ENCODE results near the gene CEP112. TPM values are rescaled to one million over a fixed set of nuclear protein-coding genes. Genes with fewer than 3 reads are reported as not detected.
"Not testable (repeated sequence)": the region's sequence is repeated elsewhere in the genome, so short reads cannot be mapped to it uniquely, and the experiment has no call there.

CEP112 gene
- total RNA-seq, 1 donor from 2014 or later, result 9.7 TPM

- no peaks in the 10 kb centered on the region for H3K9me3 ChIP-seq (ENCODE audit: low read depth)
- TF ChIP-seq EZH2phosphoT487 (IDR thresholded peaks at IDR 0.05), result no peak
- no peak for TF ChIP-seq EZH2 (IDR thresholded peaks at IDR 0.05)
- TF ChIP-seq CTCF (IDR thresholded peaks at IDR 0.05), result no peak
- H3K27me3 Mint-ChIP-seq (ENCODE audit: insufficient read depth, low read depth), result peaks cover 2% of the 10 kb centered on the region
- no peaks in the 10 kb centered on the region for H3K27me3 ChIP-seq
- H3K27ac Mint-ChIP-seq, result no peak overlapping the region
- H3K4me3 Mint-ChIP-seq, result no peak overlapping the region
- no peaks in the 10 kb centered on the region for H3F3A ChIP-seq (ENCODE audit: low read depth)
- no peak overlapping the region for H3K4me2 ChIP-seq
- no peaks in the 10 kb centered on the region for H3K4me1 ChIP-seq
- no peaks in the 10 kb centered on the region for H3K79me2 ChIP-seq (ENCODE audit: low read depth)
- H4K20me1 ChIP-seq (ENCODE audit: low read depth), result no peaks in the 10 kb centered on the region
- H3K36me3 ChIP-seq, result peaks cover 7% of the 10 kb centered on the region
- H3K4me3 ChIP-seq, result no peak overlapping the region
- peaks cover 13% of the 10 kb centered on the region for H3K4me1 Mint-ChIP-seq
- no peak overlapping the region for H3K27ac ChIP-seq
- no peak for DNase-seq (ENCODE audit: low spot score)
- no peaks in the 10 kb centered on the region for H3K9me3 Mint-ChIP-seq
- H3K9ac ChIP-seq, result no peak overlapping the region
- no peak overlapping the region for H2AFZ ChIP-seq (replicated peaks)
- peaks cover 15% of the 10 kb centered on the region for H3K36me3 Mint-ChIP-seq
These were observed 22.1 kb downstream of the CEP112 start for GRCh38 chr17:66169839-66170238.

- H3K4me1 ChIP-seq, result no peaks in the 10 kb centered on the region
- H3K27ac ChIP-seq, result no peak overlapping the region
- Mint-ChIP-seq H3K9me3 (no peaks in the 10 kb centered on the region), H3K27me3 (ENCODE audit: insufficient read depth, low read depth) (peaks cover 2% of the 10 kb centered on the region), H3K4me1 (peaks cover 13% of the 10 kb centered on the region), H3K4me3 (no peak overlapping the region), H3K27ac (no peak overlapping the region), H3K36me3 (peaks cover 6% of the 10 kb centered on the region)
- no peak overlapping the region for H3K4me3 ChIP-seq
- TF ChIP-seq EZH2 (IDR thresholded peaks at IDR 0.05) (no peak), EZH2phosphoT487 (IDR thresholded peaks at IDR 0.05) (no peak), CTCF (IDR thresholded peaks at IDR 0.05) (no peak)
- no peaks in the 10 kb centered on the region for H3K79me2 ChIP-seq (ENCODE audit: low read depth)
- no peaks in the 10 kb centered on the region for H3F3A ChIP-seq (ENCODE audit: low read depth)
- no peak for DNase-seq (ENCODE audit: low spot score)
- H3K4me2 ChIP-seq, result no peak overlapping the region
- no peak overlapping the region for H3K9ac ChIP-seq
- H3K27me3 ChIP-seq, result no peaks in the 10 kb centered on the region
- no peaks in the 10 kb centered on the region for H3K36me3 ChIP-seq
- no peaks in the 10 kb centered on the region for H4K20me1 ChIP-seq (ENCODE audit: low read depth)
- no peaks in the 10 kb centered on the region for H3K9me3 ChIP-seq (ENCODE audit: low read depth)
- no peak overlapping the region for H2AFZ ChIP-seq (replicated peaks)
These were observed 24.6 kb downstream of the CEP112 start for GRCh38 chr17:66167189-66167815.

- peaks cover 13% of the 10 kb centered on the region for H3K4me1 Mint-ChIP-seq
- peak; percentile 54 for DNase-seq (ENCODE audit: low spot score)
- Histone ChIP-seq H3K9ac (no peak overlapping the region), H3F3A (ENCODE audit: low read depth) (no peaks in the 10 kb centered on the region), H3K36me3 (peaks cover 2% of the 10 kb centered on the region), H3K4me1 (no peaks in the 10 kb centered on the region), H3K79me2 (ENCODE audit: low read depth) (no peaks in the 10 kb centered on the region), H2AFZ (replicated peaks) (no peak overlapping the region), H3K27ac (no peak overlapping the region), H3K4me3 (no peak overlapping the region), H4K20me1 (ENCODE audit: low read depth) (no peaks in the 10 kb centered on the region), H3K27me3 (no peaks in the 10 kb centered on the region), H3K9me3 (ENCODE audit: low read depth) (peaks cover 5% of the 10 kb centered on the region), H3K4me2 (no peak overlapping the region)
- TF ChIP-seq EZH2phosphoT487 (IDR thresholded peaks at IDR 0.05) (no peak), CTCF (IDR thresholded peaks at IDR 0.05) (peak; percentile 79), EZH2 (IDR thresholded peaks at IDR 0.05) (no peak)
- no peak overlapping the region for H3K4me3 Mint-ChIP-seq
- H3K27ac Mint-ChIP-seq, result no peak overlapping the region
- H3K27me3 Mint-ChIP-seq (ENCODE audit: insufficient read depth, low read depth), result peaks cover 2% of the 10 kb centered on the region
- H3K36me3 Mint-ChIP-seq, result peaks cover 18% of the 10 kb centered on the region
- H3K9me3 Mint-ChIP-seq, result peaks cover 12% of the 10 kb centered on the region
These were observed 26.3 kb downstream of the CEP112 start for GRCh38 chr17:66165537-66166123.

- H3K36me3 Mint-ChIP-seq, result peaks cover 76% of the 10 kb centered on the region
- not testable (repeated sequence) for H2AFZ ChIP-seq (replicated peaks); H3K27ac ChIP-seq; H4K20me1 ChIP-seq (ENCODE audit: low read depth); H3K79me2 ChIP-seq (ENCODE audit: low read depth); H3F3A ChIP-seq (ENCODE audit: low read depth); H3K36me3 ChIP-seq; H3K4me3 Mint-ChIP-seq; H3K4me3 ChIP-seq; H3K27me3 Mint-ChIP-seq (ENCODE audit: insufficient read depth, low read depth); H3K27me3 ChIP-seq; H3K4me1 ChIP-seq; H3K9ac ChIP-seq; H3K9me3 ChIP-seq (ENCODE audit: low read depth); DNase-seq (ENCODE audit: low spot score); H3K4me1 Mint-ChIP-seq; H3K27ac Mint-ChIP-seq; H3K4me2 ChIP-seq
- peaks cover 40% of the 10 kb centered on the region for H3K9me3 Mint-ChIP-seq
These were observed 36.9 kb downstream of the CEP112 start for GRCh38 chr17:66155055-66155454.

All from neural progenitor cell (in vitro differentiated cells).